PC-3 (cell line): Measurements from ENCODE around the gene HFM1.

Source experiments
- CTCF ChIP-seq: fragments of 300-600 bp; sonication (generic); conservative IDR thresholded peaks from 2 replicates; pipeline ENCODE4 v1.5.1; 2017; ENCODE audit warnings: antibody characterized with exemption, low read depth, mild to moderate bottlenecking, low read length
- EZH2 ChIP-seq: fragments of 300-600 bp; sonication (generic); IDR thresholded peaks from one replicate; pipeline ENCODE4 v1.6.1; 2017; ENCODE audit warnings: antibody characterized with exemption, mild to moderate bottlenecking, low read length; ENCODE audit not compliant: unreplicated experiment

- TF ChIP-seq CTCF (0 out of 2 replicates have a peak, but pooled peaks have one; percentile 10), EZH2 (no peak)
Observed at GRCh38 chr1:91226741-91227140, 177.9 kb downstream of the HFM1 start.
